ENCODE results near the gene RAB7B.
"Not testable (repeated sequence)": the region's sequence is repeated elsewhere in the genome, so short reads cannot be mapped to it uniquely, and the experiment has no call there.

The RAB7B gene, protein sequence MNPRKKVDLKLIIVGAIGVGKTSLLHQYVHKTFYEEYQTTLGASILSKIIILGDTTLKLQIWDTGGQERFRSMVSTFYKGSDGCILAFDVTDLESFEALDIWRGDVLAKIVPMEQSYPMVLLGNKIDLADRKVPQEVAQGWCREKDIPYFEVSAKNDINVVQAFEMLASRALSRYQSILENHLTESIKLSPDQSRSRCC

DNA sequence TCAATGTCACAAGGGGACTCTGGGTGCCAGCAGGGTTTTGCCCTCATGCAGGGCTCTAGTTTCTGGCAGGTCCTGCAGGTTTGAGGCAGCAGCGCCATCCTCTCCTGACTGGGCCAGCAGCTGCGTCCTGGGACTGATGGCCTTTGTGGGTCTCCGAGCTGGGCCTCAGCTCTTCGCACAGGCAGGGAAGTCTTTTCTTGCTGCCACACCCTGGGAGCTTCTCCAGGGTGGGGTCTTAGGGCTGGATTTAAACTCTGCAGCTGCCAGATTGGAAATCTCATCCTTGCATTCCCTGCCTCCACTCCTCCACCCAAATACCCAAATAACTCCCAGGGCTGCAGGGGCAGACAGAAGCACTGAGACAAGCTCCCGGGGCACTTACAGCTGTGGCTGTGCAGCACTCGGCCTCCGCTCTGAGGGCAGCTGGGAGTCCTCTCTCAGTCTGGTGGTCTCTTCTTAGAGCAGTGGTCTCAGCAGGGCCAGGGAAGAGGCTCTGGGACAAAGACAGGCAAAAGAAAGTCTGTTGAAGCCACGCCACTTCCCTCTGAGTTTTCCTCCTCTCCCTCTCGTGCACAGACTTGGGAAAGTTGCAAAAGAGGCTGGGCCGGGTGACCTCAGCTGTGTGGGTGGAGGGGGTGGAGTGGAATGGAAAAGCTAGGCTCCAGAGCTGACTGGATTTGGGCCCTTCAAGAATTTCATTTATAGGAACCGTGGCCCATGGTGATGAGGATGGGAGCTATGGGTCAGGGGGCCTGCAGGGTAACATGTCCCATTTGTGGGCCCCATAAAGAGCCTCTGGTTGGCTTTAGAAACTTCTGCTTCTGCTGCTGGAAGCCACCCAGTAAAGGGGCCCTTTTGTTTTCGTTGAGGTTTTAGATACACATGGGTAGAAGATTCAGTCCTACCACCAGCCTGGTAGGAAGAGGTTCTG is at the start of gene RAB7B:
RAB7B (minus strand) TSS at position 525 of the 931 bp plus-strand sequence. CDS start 9,260 bp downstream, outside the sequence.
- peak; percentile 75 for DNase-seq (ENCODE audit: low read depth, low spot score)

DNA sequence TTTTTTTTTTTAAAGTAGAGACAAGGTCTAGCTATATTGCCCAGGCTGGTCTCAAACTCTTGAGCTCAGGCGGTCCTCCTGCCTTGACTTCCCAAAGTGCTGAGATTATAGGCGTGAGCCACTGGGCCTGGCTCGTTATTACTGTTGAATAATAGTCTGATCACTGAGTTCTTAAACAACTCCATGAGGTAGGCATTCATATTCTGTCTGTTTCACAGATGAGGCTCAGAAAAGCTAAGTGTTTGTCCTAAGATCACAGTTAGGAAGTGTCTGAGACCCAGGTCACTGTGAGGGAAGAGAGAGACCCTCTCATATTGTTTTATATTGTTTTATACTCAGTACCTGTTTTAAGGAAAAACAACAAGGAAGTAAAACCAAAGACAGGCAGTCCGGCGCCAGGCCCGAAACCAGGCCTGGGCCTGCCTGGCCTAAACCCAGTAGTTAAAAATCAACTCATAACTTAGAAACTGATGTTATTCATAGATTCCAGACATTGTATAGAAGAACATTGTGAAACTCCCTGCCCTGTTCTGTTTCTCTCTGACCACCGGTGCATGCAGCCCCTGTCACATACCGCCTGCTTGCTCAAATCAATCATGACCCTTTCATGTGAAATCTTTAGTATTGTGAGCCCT is 49.2 kb upstream of the RAB7B start:
- DNase-seq (ENCODE audit: low read depth, low spot score): not testable (repeated sequence)

DNA sequence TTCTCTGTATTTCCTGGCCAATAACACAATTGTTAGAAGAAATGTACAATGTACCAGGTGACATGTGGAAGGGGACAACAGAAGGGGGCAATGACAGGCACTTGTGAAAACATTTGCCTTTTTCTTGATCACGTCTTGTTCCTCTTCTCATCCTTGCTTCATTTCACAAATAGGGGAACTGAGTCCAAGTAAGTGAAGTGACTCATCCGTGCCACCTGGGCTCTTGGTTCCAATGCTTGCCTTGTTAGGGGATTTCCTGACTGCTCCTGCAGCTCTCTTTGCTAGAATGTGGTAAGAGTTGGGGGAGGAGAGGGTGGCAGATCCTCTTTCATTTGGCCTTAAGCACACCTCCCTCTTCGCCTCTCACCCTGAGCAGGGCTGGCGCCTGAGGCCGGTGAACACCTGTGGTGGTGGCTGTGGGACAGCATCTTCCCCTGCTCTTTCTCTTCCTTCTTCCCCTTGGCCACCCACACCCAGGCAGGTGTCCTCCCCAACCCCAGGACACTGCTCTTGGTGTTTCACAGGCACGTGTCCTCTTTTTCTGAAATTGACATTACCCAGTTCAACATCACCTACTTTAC is 47.5 kb upstream of the RAB7B start:
- peak; percentile 13 for DNase-seq (ENCODE audit: low read depth, low spot score)

DNA sequence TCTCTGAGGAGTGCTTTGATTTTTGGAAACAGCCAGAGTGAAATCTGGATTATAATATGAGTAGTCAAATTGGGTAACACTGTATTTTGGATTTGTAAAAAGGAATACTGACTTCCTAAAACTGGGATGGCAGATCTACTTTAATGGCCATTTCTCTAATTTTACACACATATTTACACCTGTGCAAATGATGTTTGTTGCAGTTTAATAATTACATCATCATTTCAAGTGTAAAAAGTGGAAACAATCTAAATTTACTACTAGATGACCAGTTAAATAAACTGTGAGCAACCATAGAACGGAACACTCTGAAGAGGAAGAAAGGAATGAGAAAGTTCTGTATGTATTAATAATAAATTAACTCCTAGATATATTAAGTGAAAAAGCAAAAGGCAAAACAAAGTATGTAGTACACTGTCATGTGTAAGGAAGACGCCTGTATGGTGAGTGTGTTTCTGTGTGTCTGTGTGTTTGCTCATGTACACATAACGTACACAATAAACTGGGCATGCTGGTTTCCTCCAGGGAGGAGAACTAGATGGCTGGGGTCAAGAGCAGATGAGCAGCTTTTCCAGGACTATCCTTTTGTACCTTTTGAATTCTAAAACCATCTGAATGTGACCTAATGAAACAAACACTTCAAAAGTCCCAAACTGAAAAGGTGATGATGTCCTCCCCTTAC is 46.9 kb upstream of the RAB7B start:
- DNase-seq (ENCODE audit: low read depth, low spot score): no peak

DNA sequence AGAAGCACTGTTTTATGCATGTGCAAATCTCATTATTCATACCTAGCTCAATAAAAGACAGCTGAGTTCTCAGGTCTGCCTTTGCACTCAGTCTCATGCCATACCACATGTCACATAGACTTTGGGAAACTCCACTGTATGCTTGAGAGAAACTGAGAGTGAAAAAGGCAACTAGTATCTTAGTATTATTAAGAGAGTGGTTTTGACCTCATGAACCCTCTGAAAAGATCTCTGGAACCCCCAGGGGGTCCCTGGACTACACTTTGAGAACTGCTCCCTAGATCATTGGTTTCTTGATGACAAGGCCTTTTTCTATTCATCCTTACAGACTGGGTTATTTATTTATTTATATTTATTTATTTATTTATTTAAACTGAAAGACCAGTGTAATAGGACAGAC is 46.1 kb upstream of the RAB7B start:
- no peak for DNase-seq (ENCODE audit: low read depth, low spot score)

DNA sequence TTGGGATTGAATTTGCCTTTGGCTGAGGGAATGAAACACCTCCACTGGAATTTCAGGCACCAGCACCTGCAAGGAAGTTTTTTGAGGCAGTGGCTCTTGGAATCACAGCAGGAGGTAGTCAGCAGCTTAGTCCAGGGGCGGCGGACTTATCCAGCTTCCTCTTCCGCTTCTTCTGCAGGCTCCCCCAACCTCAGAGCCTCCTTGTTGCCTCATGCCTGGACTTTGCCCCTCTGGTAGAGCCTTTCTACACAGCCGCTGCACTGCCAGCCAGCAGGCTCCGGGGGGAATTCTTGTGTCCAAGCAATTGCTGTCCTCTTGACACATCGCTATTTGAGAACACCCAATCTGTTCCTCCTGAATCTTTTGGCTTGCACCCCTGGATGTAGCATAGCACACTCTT is 45.4 kb upstream of the RAB7B start:
- no peak for DNase-seq (ENCODE audit: low read depth, low spot score)

DNA sequence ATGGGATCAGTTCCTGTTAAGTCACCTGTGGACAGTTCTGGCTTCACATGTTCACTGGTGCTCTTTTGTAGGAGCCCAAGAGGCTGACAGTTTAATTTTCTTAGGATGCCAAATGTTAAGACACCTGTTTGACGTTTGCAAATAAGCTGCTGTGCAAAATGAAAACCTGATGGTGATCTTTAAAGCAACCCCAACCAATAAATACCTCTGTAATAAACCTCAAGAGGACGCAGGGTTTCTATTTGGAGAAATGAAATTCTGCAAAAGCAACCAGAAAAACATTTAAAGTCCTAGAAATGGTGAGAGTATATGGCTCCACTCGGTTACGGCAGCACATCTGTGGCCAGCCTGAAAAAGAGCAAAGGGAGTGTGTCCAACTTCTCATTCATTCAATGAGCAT is 44.1 kb upstream of the RAB7B start:
- DNase-seq (ENCODE audit: low read depth, low spot score): no peak

DNA sequence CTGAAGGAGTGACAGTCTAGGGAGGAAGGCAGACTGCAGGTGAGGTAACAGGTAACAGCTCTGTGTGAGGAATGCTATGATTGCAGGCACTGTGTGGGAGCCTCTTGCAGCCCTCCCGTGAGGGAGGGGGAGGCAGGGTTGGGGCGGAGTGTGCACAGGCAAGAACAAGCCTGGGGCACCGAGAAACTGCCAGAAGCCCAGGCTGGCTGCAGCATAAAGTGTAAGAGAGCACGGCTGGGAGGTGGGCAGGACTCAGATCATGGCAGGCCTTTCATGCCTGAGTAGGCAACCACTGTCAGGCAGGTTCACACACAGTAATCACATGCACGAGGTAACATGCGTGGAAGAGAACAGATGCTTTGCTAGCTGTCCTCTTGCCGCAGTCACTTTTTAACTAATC is 38.4 kb upstream of the RAB7B start:
- DNase-seq (ENCODE audit: low read depth, low spot score): no peak

DNA sequence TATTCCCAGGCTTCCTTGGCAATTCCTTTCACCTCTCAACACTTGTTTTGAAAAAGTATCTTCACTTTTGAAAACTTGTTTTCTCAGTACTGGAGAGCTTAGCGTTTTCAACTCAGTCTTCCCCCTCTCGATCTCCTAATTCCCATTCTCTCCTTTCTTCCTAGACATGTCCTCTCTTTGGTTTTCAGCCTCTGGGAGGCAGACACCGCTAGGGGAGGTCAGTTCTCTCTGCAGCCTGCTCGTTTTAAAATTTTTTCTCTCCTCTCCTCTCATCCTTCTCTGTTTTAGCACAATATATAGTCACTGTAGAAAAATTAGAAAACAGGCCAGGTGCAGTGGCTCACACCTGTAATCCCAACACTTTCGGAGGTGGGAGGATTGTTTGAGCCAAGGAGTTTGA is 37.1 kb upstream of the RAB7B start:
- DNase-seq (ENCODE audit: low read depth, low spot score): no peak

DNA sequence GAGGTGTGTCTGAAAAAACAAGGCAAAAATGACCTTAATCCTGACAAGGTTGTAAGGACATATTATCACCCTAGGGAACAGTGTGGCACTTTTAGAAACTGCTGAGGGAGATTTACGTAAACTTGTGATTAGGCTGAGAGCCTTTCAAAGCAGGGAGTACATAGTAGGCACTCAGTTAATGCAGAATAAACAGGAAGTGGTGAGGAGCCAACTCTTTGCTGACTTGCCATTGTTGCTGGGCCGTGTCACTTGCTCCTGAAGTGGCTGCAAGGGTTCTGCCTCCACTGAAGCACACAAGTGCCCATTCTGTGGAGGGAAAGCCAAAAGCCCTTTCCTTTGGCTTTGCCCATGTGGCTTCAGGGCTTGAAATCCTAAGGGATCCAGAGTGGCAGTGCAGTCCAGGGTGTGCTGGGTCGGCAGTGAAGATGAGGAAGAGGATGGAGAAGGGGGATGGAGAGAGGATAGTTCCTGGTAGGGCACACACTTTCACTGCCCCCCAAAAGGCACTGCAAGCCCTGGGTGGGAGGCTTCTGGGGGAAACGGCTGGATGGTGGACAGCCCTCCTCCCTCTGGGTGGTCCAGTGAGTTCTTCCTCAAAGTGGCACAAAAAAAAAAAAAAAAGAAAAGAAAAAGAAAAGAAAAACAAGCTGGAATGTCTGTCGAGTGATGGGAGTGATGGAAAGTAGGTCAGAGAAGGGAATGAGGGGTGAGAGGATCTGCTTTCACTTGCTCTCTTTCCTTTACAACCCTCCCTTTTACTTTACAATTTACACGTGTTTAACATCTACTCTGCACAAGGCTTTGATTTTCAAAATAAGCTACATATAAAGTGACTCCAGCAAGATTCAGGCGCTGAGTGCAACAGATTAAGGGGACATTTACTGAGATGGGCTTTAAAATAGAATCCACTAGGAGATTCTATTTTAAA is 36.1 kb upstream of the RAB7B start:
- no peak for DNase-seq (ENCODE audit: low read depth, low spot score)

DNA sequence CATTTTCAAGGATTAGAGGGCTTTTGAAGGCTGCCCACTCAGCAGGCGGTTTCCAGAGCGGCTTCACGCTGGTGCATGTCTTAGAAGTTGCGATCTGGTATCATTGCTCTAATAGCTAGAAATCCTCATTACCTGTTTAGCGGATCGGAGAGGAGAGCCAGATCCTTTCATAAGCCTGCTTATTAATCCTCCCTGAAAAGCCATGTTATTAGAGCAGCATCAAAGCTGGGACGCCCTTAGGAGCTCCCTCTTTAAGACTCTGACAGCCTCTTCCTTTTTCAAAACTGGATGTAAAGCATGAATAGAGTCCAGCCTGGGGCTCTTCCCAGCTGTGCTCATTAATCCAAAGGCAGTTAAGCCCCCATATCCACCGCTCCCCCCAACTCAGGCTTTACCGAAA is 34.4 kb upstream of the RAB7B start:
- no peak for DNase-seq (ENCODE audit: low read depth, low spot score)

DNA sequence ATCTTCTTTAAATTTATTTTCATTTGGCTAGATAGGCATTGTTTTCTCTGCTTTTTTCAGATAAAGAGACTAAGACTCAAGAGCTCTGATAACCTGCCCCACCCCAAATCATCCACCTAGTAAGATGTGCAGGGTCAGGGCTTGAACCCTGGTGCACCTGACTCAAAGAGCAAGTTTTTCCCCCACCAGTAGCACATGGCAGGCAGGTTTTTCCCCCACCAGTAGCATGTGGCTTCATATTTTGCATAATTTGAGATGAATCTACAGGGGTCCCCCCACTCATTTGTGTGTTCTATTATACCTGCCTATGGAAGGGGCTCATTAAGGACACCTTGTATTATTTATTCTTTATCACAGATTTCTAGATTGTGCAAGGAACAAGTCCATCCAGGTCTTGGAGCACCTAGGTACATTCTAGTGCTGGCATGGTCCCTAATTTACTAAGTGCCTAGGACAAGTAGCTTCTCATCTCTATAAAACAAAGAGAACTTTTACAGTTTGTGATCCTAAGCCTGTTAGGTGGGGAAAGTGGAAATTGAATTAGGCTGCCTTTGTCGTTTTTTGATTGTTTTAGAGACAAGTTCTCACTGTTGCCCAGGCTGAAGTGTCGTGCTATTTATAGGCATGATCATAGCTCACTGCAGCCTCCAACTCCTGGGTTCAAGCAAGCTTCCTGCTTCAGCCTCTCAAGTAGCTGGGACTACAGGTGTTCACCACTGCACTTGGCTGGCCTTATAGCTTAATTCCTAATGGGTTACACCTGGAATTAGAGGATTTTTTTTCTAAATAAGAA is 33.7 kb upstream of the RAB7B start:
- DNase-seq (ENCODE audit: low read depth, low spot score): no peak

DNA sequence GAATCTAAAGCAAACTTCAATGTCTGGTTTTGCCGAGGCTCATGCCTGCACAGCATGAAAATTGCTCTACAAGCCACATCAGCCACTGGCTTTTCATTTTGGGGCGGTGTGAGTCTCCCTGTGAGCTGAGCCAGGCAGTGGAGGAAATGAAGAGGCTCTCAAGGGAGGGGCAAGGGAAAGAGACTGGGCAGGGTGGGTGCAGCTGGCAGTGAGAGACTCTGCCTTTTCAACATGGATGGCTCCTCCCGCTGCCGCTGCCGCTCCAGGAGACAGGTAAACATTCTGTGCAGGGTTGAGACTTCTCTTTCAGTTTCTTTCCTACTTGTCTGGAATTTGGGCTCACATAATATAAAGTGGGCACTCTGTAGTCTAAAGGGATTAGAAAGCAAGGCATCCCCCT is 31.8 kb upstream of the RAB7B start:
- DNase-seq (ENCODE audit: low read depth, low spot score): no peak

DNA sequence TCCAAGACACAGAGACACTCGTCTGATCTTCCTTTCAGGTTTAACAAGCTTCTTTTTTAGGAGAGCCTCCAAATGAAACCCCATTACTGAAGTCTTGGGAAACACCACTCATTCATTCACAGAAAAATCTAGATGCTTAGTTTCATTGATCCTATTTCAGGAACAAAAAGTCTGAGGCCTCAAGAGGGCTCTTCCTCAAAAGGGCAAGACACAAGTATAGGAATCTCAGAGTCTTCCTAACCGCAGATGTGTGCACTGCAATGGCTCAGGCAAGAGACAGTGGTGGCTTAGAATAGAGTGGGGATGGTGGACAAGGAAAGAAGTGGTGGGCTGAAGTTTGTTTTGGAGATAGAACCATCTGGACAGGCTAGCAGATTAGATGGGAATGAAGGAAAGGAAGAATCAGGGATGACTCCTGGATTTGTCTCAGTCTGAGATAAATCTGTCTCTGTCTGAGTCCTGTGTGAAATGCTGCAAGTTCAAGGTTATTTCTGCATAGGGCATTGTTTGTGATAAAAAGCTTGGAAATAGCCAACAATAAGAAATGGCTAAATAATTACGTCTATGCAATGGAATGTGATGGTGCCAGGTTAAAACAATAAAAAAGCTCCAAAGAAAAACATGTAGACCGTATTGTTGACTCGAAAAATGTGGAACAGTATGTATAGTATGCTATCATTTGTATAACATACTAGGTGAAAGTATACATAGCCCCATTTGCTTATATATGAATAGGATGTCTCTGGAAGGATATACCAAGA is 29.4 kb upstream of the RAB7B start:
- no peak for DNase-seq (ENCODE audit: low read depth, low spot score)

DNA sequence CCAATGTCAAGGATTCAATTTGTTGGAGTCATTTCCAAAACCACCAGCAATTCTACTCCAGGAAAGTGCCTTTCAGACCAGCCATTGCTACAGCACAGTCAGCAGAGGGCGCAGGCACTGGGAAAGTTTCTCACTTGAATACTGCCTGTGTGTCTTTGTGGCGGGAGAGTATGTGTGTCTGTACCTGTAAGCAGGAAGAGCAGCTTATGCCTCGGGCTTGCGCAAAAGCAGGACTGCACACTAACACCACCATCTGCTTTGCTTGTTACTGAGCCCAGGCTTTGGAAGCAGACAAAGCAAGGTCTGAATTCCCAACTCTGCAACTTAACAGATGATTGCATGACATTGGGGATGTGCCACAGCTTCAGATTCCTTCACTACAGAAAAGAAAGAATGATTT is 27.5 kb upstream of the RAB7B start:
- DNase-seq (ENCODE audit: low read depth, low spot score): peak; percentile 81

DNA sequence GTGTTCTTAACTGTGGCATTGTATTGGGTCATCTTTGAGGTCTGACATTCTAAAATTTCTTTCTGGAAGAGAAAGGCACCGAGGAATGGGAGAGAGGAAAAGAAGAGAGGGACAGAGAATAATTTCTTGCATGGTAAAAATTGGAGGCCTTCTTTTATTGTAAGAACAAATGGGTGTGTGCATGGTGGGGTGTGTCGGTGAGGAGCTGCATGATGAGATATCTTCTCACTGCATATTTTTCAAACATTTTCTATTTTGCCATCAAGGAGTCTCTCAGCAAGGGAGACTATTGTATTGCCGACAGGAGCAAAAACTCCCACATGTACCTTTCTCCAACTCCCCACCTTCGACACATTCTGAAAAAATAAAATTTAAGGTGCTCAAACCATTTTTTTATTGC is 27.0 kb upstream of the RAB7B start:
- DNase-seq (ENCODE audit: low read depth, low spot score): no peak

DNA sequence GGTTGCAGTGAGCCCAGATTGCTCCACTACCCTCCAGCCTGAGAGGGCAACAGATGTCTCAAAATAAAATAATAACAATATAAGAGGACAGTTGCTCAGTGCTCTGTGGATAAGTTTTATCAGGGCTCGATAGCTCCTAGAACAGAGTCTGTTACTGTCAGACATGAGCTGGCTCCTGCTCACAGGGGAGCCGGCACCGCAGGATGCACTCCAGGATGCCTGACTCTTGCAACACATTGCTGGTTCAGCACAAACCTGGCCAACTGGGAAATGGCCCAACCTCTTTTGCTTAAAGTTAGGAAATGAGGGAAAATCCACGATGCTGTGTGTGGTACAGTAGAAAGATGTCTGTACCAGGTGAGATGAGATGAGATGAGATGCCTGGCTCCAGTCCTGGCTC is 26.3 kb upstream of the RAB7B start:
- peak; percentile 23 for DNase-seq (ENCODE audit: low read depth, low spot score)

DNA sequence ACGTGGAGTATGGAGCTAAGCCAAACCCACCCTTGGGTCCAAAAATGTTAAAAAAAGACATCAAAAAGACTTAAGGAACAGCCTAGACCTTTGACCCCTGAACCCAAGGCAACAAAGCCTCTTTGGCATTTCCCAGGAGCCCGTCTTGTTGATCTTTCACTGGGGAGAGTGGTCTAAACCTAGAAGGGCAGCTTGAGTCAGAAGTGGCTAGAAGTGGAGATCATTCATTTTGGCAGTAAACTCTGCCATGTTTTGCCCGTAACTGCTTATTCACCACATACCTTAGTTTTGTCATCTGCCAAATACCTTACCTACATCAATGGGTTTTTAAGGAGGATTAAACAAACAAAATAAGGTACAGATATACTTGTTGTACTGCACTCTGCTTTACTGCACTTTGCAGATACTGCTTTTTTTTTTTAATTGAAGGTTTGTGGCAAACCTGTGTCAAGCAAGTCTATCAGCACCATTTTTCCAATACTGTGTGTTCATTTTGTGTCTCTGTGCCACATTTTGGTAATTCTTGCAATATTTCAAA is 22.2 kb upstream of the RAB7B start:
- peak; percentile 30 for DNase-seq (ENCODE audit: low read depth, low spot score)

DNA sequence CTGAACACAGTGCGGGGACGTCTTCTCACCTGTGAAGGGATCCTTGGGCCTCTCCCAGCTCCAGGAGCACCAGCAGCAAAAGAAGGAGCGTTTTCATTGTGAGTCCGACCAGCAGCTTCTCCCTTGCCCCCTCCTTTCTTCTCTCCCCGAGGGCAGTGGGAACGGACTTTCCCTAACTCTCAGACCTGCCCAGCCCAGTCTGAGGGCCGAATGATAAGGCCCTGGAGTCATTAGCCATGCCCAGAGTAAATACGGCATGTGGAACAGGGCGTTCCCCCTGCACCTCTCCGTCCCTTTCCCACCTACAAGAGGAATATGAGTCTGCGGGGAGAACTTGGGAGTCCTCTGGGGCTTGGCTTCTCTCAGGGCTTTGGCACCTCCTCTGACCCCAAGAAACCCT is 20.5 kb upstream of the RAB7B start, which contains the start of gene CTSE:
CTSE (minus strand) TSS at position 201 of the 400 bp plus-strand sequence; CDS start at position 97, 104 bp downstream.
- no peak for DNase-seq (ENCODE audit: low read depth, low spot score)

Measured in astrocyte of the hippocampus (primary cell).